Measurements from ENCODE around the gene LEF1. TPM values are rescaled to one million over a fixed set of nuclear protein-coding genes. Genes with fewer than 3 reads are reported as not detected.

Gene LEF1
- total and polyA plus RNA-seq, 11 donors: 0.08 to 3.0 (median 0.91) TPM; not detected in 1

- intact Hi-C loops (cut with DNase I): no loop called here
- H3K4me3 ChIP-seq: no peak overlapping the region
- no peak for ATAC-seq
- DNase-seq: no peak
- no peaks in the 10 kb centered on the region for H3K36me3 ChIP-seq
- peaks cover 0 to 11% (median 0%) of the 10 kb centered on the region in 12 donors for H3K4me1 ChIP-seq
- no peak overlapping the region for H3K27ac ChIP-seq
- no peaks in the 10 kb centered on the region for H3K27me3 ChIP-seq
- no peak for TF ChIP-seq CTCF (IDR thresholded peaks at IDR 0.05)
- TF ChIP-seq POLR2A (IDR thresholded peaks at IDR 0.05): no peak
- WGBS, 4 donors: 78 to 88% (median 81%) methylated on average over 2 of the region's 2 CpGs
- H3K9me3 ChIP-seq: no peaks in the 10 kb centered on the region
These were observed 47.9 kb downstream of the LEF1 start for GRCh38 chr4:108120789-108121188.

GRCh38 chr4:108119199-108119800 is 49.4 kb downstream of the LEF1 start:
- no peak overlapping the region for H3K27ac ChIP-seq
- DNase-seq (no peak), ATAC-seq (no peak)
- H3K4me1 ChIP-seq: peaks cover 0 to 23% (median 0%) of the 10 kb centered on the region in 12 donors
- H3K36me3 ChIP-seq: no peaks in the 10 kb centered on the region
- 92 to 96% (median 94%) methylated on average over 2 of the region's 2 CpGs for WGBS, 4 donors
- TF ChIP-seq CTCF (IDR thresholded peaks at IDR 0.05): no peak
- TF ChIP-seq POLR2A (IDR thresholded peaks at IDR 0.05): no peak
- H3K4me3 ChIP-seq: no peak overlapping the region
- no peaks in the 10 kb centered on the region for H3K27me3 ChIP-seq
- intact Hi-C loops (cut with DNase I): no loop called here
- no peaks in the 10 kb centered on the region for H3K9me3 ChIP-seq

- 70 to 82% (median 78%) methylated on average over 3 of the region's 3 CpGs for WGBS, 4 donors
- ATAC-seq (no peak), DNase-seq (no peak)
- no peak for TF ChIP-seq CTCF (IDR thresholded peaks at IDR 0.05)
- no peak for TF ChIP-seq POLR2A (IDR thresholded peaks at IDR 0.05)
- Histone ChIP-seq H3K4me1 (peaks cover 0 to 24% (median 0%) of the 10 kb centered on the region in 12 donors), H3K27ac (no peak overlapping the region), H3K27me3 (no peaks in the 10 kb centered on the region), H3K9me3 (no peaks in the 10 kb centered on the region), H3K4me3 (no peak overlapping the region), H3K36me3 (no peaks in the 10 kb centered on the region)
- intact Hi-C loops (cut with DNase I): no loop called here
These were observed 50.2 kb downstream of the LEF1 start for GRCh38 chr4:108118505-108118904.

GRCh38 chr4:108117418-108118182 is 51.1 kb downstream of the LEF1 start:
- Histone ChIP-seq H3K9me3 (no peaks in the 10 kb centered on the region), H3K27me3 (no peaks in the 10 kb centered on the region), H3K4me3 (no peak overlapping the region), H3K4me1 (peaks cover 0 to 24% (median 0%) of the 10 kb centered on the region in 12 donors), H3K27ac (no peak overlapping the region), H3K36me3 (no peaks in the 10 kb centered on the region)
- TF ChIP-seq CTCF (IDR thresholded peaks at IDR 0.05) (no peak), POLR2A (IDR thresholded peaks at IDR 0.05) (no peak)
- DNase-seq: peak in 1 of 5 donors; percentile 37
- WGBS, 4 donors: 45 to 55% (median 47%) methylated on average over 7 of the region's 7 CpGs
- peak in 1 of 4 donors; percentile 83 for ATAC-seq
- intact Hi-C loops (cut with DNase I): no loop called here

All from heart left ventricle (tissue), 16 donors.